ENCODE measurements around the gene PRB2.
"Not testable (repeated sequence)": the region's sequence is repeated elsewhere in the genome, so short reads cannot be mapped to it uniquely, and the experiment has no call there.

PRB2 gene

DNA sequence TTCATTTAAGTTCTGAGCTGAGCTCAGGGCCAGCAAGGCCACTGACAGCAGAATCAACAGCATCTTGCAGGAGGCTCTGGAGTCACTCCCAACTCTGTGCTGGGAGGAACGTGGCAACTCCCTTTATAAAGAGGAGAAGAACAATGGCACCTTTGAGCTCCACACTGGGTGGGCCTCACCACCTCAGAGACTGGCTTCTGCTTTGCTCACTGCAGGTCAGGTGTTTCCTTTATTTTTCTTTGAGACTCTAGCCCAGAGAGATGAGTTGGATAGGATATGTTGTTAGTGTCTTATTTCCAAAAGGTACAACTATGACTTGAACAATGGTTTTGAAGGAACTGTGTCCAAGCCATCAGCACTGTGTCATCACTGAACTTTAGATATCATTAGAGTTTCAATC is at the start of gene PRB2:
TSS of gene PRB2 (minus strand) at position 101 of the 400 bp plus-strand sequence. CDS start at position 63, 38 bp downstream.
- DNase-seq, result not testable (repeated sequence)

DNA sequence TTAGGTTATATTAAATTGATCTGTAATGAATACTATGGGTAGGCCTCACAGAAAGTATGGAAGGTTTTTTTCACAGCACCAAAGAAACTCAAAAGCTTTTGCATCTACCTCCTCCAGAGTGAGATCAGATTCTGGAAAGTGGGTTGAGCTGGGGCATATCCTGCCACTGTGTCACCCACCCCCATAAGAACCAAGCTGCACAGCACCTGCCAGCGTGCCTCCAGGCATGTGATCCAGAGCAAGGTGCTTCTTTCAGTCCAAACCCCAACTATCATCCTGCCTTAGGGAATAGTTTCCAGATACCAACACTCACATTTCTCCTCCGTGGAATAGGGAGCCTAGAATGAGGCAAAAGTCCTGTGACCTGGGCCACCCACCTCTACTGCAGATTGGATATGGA is 42.6 kb upstream of the PRB2 start:
- DNase-seq, result no peak

DNA sequence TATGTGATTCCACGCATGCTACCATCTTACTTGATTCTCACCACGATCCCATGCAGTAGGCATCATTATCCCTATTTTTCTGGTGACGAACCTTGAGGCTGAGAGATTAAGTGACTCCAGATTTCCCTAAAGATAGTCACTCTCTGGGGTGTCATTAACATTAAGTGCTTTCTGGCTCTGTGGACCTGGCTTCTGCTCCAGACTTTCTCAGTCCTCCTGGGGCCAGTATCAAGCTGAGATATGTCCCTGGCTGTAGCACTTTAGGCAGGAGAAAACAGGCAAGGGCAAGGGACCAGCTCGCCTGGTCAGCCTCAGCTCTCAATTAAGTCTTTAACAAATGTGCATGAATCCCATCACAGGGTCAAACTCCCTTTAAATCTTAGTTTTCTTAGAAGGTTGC is 38.3 kb upstream of the PRB2 start:
- DNase-seq, result no peak

DNA sequence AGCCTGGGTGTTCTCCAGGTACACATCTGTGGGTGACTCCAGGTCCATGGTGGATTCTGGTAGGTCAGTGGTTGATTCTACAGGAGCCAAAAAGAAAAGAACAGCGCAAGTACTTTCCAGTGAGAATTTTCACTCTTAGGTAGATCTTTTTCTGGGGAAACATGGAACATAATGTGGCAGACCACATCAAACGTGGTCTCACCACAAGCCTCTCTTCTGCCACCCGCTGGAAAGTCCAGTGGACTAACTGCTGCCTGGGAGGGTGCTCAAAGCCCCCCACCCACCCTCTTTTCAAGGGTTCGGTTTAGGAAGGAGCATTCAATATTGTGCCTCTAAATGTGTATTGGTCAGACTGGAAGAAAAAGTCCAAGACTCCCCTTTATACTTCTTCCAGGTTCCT is 36.1 kb upstream of the PRB2 start:
- DNase-seq, result no peak

DNA sequence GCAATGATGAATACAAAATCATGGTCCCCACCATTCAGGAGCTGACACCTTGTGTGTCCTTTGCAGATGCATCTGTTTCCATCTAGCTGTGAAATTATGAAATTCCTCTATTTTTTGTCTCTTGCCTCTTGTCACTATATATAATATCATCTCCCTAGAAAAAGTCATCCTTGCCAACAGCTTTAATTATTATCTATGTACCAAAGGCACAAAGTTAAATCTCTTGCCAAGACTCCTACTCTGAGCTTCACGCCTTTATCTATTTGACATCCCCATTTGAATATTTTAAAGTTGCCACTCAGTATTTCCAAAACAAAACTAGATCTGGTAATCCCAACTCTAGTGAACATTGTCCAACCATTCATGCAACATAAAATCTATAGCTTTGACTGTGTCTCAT is 32.0 kb upstream of the PRB2 start:
- no peak for DNase-seq

DNA sequence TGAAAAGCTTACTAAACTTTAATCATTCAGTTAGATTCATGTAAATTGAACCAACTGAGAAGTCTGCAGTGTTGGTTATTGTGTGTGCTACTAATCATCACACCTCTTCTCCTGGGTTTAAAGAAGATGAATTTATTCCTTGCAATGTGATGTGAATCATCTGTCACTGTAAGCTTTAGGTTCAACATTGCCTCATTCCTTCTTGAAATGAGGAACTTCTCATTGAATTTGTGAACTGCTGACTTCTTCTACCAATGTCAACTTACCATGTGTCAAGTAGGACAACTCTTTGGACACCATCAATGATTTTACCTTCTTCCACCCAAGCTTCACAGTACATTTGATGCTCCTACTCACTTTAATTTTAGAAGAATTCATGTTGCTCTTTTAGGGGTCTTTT is 17.4 kb upstream of the PRB2 start:
- no peak for DNase-seq

DNA sequence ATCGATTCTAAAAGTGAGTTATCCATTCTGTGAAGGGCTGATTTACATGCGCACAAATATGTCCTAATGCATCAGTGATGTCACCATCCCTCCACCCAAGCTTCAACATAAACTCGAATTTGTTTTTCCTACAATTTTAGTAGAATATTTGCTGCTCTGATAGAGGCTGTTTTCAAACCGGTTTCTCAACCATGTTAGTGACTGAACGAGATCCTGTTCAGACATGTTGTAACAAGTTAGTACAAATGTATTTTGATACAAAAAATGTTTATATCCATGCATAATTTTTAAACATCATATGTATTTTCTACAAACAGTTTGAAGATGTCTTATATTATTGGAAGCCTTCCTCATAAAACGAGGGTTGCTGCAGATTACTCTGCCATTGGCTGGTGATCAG is 12.7 kb upstream of the PRB2 start:
- no peak for DNase-seq

DNA sequence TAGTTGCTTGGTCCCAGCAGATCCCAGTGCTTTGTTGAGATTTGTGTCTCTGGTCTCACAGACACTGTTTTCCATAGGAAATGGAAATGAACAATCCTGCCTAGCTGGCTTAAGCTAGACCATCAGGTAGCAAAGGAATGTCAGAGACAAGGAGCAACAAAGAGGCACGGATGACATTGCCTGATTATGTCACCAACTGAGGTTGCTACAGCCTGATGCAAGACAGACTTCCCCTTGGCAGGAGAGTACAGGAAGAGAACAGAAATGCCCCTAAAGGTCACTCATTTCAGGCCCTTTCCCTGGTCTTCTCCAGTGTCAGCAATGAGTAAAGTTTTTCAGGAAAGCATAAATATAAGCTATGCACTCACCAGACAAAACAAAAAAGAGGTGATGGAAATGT is 2.0 kb upstream of the PRB2 start:
- no peak for DNase-seq

DNA sequence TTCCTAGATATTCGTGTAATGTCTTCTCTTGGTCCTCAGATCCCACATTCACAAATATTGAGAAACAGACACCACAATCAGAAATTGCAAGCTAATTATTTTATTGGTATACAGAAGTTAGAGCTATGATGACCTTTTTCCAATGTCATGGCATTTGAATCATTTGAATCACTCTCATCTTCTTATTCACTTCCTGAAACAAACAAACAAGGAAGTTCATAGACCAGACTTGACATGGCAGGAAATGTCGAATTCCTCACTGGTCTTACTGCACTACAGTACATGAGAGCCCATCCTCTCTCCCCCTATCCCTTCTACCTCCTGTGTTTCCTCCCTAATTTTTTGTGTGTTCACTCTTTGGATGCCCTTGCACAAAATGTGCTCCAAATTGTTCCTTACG is 3.9 kb downstream of the PRB2 start:
- DNase-seq, result not testable (repeated sequence)

DNA sequence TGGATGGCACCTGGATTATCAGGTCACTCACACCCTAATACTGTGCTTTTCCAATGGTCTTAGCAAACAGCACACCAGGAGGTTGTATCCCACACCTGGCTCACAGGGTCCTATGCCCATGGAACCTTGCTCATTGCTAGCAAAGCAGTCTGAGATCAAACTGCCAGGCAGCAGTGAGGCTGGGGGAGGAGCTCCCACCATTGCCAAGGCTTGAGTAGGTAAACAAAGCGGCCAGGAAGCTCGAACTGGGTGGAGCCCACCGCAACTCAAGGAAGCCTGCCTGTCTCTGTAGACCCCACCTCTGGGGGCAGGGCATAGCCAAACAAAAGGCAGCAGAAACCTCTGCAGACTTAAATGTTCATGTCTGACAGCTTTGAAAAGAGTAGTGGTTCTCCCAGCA is 17.9 kb downstream of the PRB2 start:
- DNase-seq, result not testable (repeated sequence)

DNA sequence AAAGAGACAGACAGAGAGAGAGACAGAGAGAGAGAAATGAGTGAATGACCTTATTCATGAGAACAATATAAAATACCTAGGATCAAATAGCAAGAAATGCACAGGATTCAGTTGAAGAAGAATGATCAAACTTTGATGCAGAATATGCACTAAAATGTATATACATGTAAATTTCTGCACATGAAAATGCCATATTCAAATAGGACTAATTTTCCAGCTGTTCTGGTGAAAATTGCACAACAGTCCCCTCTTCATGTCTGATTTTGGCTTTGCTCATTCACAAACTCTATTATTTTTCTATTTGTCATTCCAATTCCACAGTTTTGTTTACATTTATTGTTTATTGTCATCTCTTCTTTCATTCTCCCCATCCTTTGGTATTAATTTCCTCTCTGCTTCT is 34.2 kb downstream of the PRB2 start:
- no peak for DNase-seq

DNA sequence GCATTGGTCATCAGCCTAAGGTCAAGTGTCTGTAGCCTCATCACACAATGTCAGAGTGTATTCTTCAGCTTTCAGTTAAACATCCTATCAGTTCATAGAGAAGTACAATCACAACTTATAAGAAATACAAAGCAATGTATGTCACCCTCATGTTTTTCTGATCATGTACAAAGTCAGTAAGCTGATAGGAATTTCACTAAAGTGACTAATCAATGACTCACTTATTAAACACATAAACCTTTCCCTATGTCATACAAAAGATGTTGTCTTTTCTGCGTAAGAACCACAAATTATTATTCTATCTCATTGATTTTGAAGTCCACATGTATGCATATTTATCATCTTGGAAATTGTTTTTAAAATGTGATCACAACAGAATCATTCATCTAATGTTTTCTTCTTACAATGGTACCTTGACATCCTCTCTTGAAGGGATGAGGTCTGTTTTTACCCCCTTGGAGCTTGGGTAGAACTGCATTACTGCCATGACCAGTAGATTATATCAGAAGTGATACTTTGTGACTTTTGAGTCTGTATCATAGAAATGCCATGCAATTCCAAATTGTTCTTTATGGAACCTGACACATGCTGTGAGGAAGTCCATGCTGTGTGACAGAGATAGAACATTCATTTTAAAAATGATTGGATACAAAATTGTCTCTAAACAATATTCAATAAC is 35.0 kb downstream of the PRB2 start:
- not testable (repeated sequence) for DNase-seq

DNA sequence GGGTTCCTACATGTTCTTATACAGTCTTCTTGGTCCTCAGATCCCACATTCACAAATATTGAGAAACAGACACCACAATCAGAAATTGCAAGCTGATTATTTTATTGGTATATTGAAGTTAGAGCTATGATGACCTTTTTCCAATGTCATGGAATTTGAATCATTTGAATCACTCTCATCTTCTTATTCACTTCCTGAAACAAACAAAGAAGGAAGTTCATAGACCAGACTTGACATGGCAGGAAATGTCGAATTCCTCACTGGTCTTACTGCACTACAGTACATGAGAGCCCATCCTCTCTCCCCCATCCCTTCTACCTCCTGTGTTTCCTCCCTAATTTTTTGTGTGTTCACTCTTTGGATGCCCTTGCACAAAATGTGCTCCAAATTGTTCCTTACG is 43.6 kb downstream of the PRB2 start:
- not testable (repeated sequence) for DNase-seq

DNA sequence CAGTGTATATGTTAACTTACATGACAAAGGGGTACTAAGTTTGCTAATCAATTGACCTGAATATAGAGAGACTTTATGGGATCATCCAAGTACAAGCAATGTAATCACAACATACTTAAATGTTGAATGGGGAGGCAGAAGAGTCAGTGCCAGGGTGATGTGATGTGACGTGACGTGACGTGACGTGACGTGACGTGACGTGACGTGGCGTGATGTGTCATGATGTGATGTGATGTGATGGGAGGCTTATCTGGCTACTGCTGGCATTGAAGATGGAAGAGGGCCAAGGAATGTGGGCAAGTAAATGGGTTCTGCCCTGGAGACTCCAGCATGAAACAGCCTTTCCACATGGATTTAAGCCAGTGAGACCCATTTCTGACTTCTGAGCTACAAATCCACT is 46.9 kb downstream of the PRB2 start:
- no peak for DNase-seq

DNA sequence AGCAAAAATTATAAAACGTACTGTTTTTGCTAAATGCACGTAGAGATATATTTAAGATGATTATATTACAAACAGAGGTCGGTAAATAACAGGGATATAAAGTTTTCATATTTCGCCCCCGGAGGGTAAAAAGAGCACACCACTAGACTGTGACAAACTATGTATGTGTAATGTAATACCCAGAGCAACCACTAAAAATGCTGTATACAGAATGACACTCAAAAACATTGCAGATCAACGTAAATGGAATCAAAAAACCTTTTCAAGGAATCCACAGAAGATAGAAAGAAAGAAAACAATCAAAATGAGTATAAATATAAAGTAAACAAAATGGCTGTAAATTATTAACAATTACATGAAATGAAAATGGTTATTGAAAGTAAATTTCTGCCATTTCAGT is 47.6 kb downstream of the PRB2 start:
- DNase-seq, result no peak

DNA sequence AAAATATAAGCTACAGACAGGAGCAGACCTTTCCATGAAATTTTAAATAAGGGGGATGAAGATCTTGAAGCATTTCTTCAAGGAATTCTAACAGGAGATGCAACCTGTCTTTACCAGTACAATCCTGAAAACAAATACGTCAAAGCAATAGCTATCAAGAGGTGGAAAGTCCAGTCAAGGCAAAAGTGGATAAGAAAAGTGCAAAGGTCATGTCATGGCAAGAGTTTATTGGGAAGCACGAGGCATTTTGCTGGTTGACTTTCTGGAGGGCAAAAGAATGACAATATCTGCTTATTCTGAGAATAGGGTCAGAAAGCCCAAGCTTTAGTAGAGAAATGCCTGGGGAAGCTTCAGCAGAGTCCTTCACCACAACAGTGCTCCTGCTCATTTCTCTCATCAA is 50.9 kb downstream of the PRB2 start:
- DNase-seq, result no peak

Measured in right forelimb (tissue), 1 donor.